ENCODE results near the gene THAP4.

THAP4 gene

GRCh38 chr2:241637795-241638660, 1.1 kb upstream of the THAP4 start:
- DNase-seq, result no peak

GRCh38 chr2:241636182-241637017, 558 bp downstream of the THAP4 start:
- DNase-seq, result no peak

- DNase-seq, result no peak
Observed at GRCh38 chr2:241635756-241636155, 1.2 kb downstream of the THAP4 start.

GRCh38 chr2:241633561-241633960, 3.4 kb downstream of the THAP4 start:
- no peak for DNase-seq

GRCh38 chr2:241632478-241633325, 4.3 kb downstream of the THAP4 start:
- no peak for DNase-seq

- no peak for DNase-seq
Observed at GRCh38 chr2:241629762-241630435, 7.1 kb downstream of the THAP4 start.

GRCh38 chr2:241627675-241628074, 9.3 kb downstream of the THAP4 start:
- no peak for DNase-seq

- no peak for DNase-seq
Observed at GRCh38 chr2:241620419-241620769, 16.6 kb downstream of the THAP4 start.

GRCh38 chr2:241619597-241620418, 17.1 kb downstream of the THAP4 start:
- DNase-seq, result no peak

- no peak for DNase-seq
Observed at GRCh38 chr2:241618829-241619228, 18.1 kb downstream of the THAP4 start.

GRCh38 chr2:241618296-241618805, 18.6 kb downstream of the THAP4 start:
- DNase-seq, result no peak

GRCh38 chr2:241617431-241618154, 19.4 kb downstream of the THAP4 start:
- DNase-seq, result no peak

GRCh38 chr2:241616168-241617125, 20.5 kb downstream of the THAP4 start:
- DNase-seq, result no peak

GRCh38 chr2:241615522-241616052, 21.4 kb downstream of the THAP4 start:
- DNase-seq, result no peak

- DNase-seq, result no peak
Observed at GRCh38 chr2:241615041-241615440, 21.9 kb downstream of the THAP4 start.

- DNase-seq, result no peak
Observed at GRCh38 chr2:241613017-241613780, 23.8 kb downstream of the THAP4 start.

GRCh38 chr2:241612156-241613016, 24.6 kb downstream of the THAP4 start:
- no peak for DNase-seq
